Caco-2 (cell line): ENCODE measurements around the gene EIF3I. TPM values are rescaled to one million over a fixed set of nuclear protein-coding genes. Genes with fewer than 3 reads are reported as not detected.
A peak's percentile ranks its signal among the peaks of the same experiment; 100 is the strongest.

Experiments
- BruUV-seq: library from RNA; stranded (reverse); fragments of 400-500 nt; replicated peaks from 2 replicates; lab custom pipeline; 2021; lab: Mats Ljungman, UMichigan
- CTCF ChIA-PET: fragments of 300-600 bp; sonication (Branson Sonifier 250); formaldehyde crosslinking; loops from one replicate; lab custom pipeline; 2022; ENCODE audit warnings: antibody characterized with exemption; lab: Charles Lee
- POLR2A ChIA-PET: fragments of 300-600 bp; sonication (Branson Sonifier 250); formaldehyde crosslinking; loops from one replicate; lab custom pipeline; 2022; ENCODE audit warnings: antibody characterized with exemption; lab: Charles Lee
- DNase-seq, 2 experiments: peaks; one replicate each; pipeline versions ENCODE4 v3.0.0 to v3.0.0-alpha.2; 2020 to 2022
- H3K27me3 ChIP-seq: replicated peaks from 2 replicates; pipeline ENCODE4 v1.6.0; 2011; ENCODE audit warnings: low read length; ENCODE audit not compliant: control insufficient read depth, insufficient read depth
- H3K36me3 ChIP-seq: 2 replicates; pipeline ENCODE4 v1.5.1; 2011; ENCODE audit warnings: low read length; ENCODE audit not compliant: control insufficient read depth, insufficient read depth
- H3K4me1 ChIP-seq: fragments of 250-450 bp; sonication (Bioruptor Pico); 2 replicates; pipeline ENCODE4 v1.5.1; 2020; ENCODE audit warnings: mild to moderate bottlenecking
- H3K4me3 ChIP-seq: 2 replicates; pipeline ENCODE4 v1.5.1; 2011; ENCODE audit warnings: low read depth, mild to moderate bottlenecking, control low read depth, low read length
- H3K9me3 ChIP-seq: fragments of 250-450 bp; sonication (Bioruptor Pico); 2 replicates; pipeline ENCODE4 v1.5.1; 2020; ENCODE audit warnings: mild to moderate bottlenecking, moderate library complexity
- H3K27ac Mint-ChIP-seq: one replicate; pipeline ENCODE4 v1.8.0; 2022; ENCODE audit warnings: mixed read lengths; ENCODE audit not compliant: unreplicated experiment
- H3K27me3 Mint-ChIP-seq: one replicate; pipeline ENCODE4 v1.8.0; 2022; ENCODE audit warnings: mixed read lengths; ENCODE audit not compliant: insufficient read depth, unreplicated experiment
- H3K36me3 Mint-ChIP-seq: one replicate; pipeline ENCODE4 v1.8.0; 2022; ENCODE audit warnings: mild to moderate bottlenecking, mixed read lengths; ENCODE audit not compliant: insufficient read depth, unreplicated experiment
- H3K4me1 Mint-ChIP-seq: one replicate; pipeline ENCODE4 v1.8.0; 2022; ENCODE audit warnings: low read depth, mixed read lengths; ENCODE audit not compliant: unreplicated experiment
- H3K4me3 Mint-ChIP-seq: one replicate; pipeline ENCODE4 v1.8.0; 2022; ENCODE audit warnings: mild to moderate bottlenecking, moderate library complexity, mixed read lengths; ENCODE audit not compliant: unreplicated experiment
- H3K9me3 Mint-ChIP-seq: one replicate; pipeline ENCODE4 v1.8.0; 2022; ENCODE audit warnings: mixed read lengths; ENCODE audit not compliant: unreplicated experiment
- CTCF ChIP-seq, 2 experiments: fragments of 200-600 bp in 1 of 2; IDR thresholded peaks; 1 replicate in 1 of 2; 2 replicates in 1 of 2; pipeline versions ENCODE4 v1.5.1 to v1.8.0; 2011 to 2022; ENCODE audit warnings: antibody characterized with exemption in 1 of 2, control low read depth in 1 of 2, inconsistent platforms in 1 of 2, low read depth in 1 of 2, low read length in 1 of 2, mild to moderate bottlenecking in 1 of 2, moderate library complexity in 1 of 2; ENCODE audit not compliant: insufficient read depth in 1 of 2, severe bottlenecking in 1 of 2, unreplicated experiment in 1 of 2
- intact Hi-C: fragments of 100-400 bp; cut with micrococcal nuclease; formaldehyde crosslinking; loops from one replicate; pipeline ENCODE4 v1.10.0; 2022; ENCODE audit not compliant: unreplicated experiment
- total RNA-seq: library from RNA; stranded (reverse); gene quantifications from 2 replicates; pipeline ENCODE4 v1.2.3, GENCODE V29; 2022

The EIF3I gene
- total RNA-seq, 1 experiment from 2014 or later = 128 TPM

- no peaks in the 10 kb centered on the region for H3K4me1 Mint-ChIP-seq
- BruUV-seq = no TSS peak
- no peaks in the 10 kb centered on the region for H3K4me1 ChIP-seq
- H3K36me3 ChIP-seq = no peaks in the 10 kb centered on the region
- H3K4me3 ChIP-seq = no peak overlapping the region; the same call in 1 of the 2 replicates
- no peak for TF ChIP-seq CTCF (IDR thresholded peaks at IDR 0.05; ENCODE audit: insufficient read depth in 1 of 2, low read depth in 1 of 2, low read length in 1 of 2, severe bottlenecking in 1 of 2, unreplicated experiment in 1 of 2)
- no peaks in the 10 kb centered on the region for H3K9me3 ChIP-seq
- H3K9me3 Mint-ChIP-seq = no peaks in the 10 kb centered on the region
- no peaks in the 10 kb centered on the region for H3K36me3 Mint-ChIP-seq
- no peak overlapping the region for H3K27ac Mint-ChIP-seq
- CTCF ChIA-PET = interaction anchor here (1.2 to 1.7 kb wide), 2 partner anchors 40 to 51 kb away, joined by 5 to 8 read pairs; partner anchors contain the start of gene HDAC1
- peak overlapping the region; percentile 79 for H3K4me3 Mint-ChIP-seq
- H3K27me3 Mint-ChIP-seq = no peaks in the 10 kb centered on the region
- intact Hi-C loops = loop anchor here (5.0 kb wide), 1 partner anchor 83 kb away; no protein-coding TSS in a partner anchor
- POLR2A ChIA-PET = interaction anchor here (0.6 to 1.0 kb wide), 3 partner anchors 60 to 401 kb away, joined by 3 to 5 read pairs (median 4); partner anchors contain the start of genes MARCKSL1 and TXLNA
- no peaks in the 10 kb centered on the region for H3K27me3 ChIP-seq
- no peak for DNase-seq
These were observed 17.6 kb downstream of the EIF3I start for GRCh38 chr1:32239790-32240139.

- Mint-ChIP-seq H3K9me3 (no peaks in the 10 kb centered on the region), H3K4me1 (no peaks in the 10 kb centered on the region), H3K4me3 (peak overlapping the region; percentile 79), H3K27me3 (no peaks in the 10 kb centered on the region), H3K27ac (peak overlapping the region; percentile 83), H3K36me3 (no peaks in the 10 kb centered on the region)
- ChIA-PET CTCF (interaction anchor here (0.6 to 2.4 kb wide), 4 partner anchors 13 to 51 kb away, joined by 5 to 11 read pairs (median 7); partner anchors contain the start of gene HDAC1), POLR2A (interaction anchor here (0.6 to 1.0 kb wide), 5 partner anchors 25 to 523 kb away, joined by 3 to 5 read pairs (median 4); partner anchors contain the start of genes MARCKSL1 and TXLNA)
- H3K9me3 ChIP-seq = no peaks in the 10 kb centered on the region
- H3K4me1 ChIP-seq = no peaks in the 10 kb centered on the region
- intact Hi-C loops = loop anchor here (5.0 kb wide), 1 partner anchor 82 kb away; no protein-coding TSS in a partner anchor
- no peaks in the 10 kb centered on the region for H3K36me3 ChIP-seq
- no peaks in the 10 kb centered on the region for H3K27me3 ChIP-seq
- peak overlapping the region; percentile 56 for H3K4me3 ChIP-seq
- no TSS peak for BruUV-seq
- peak; percentile 61 to 72 for DNase-seq
- TF ChIP-seq CTCF (IDR thresholded peaks at IDR 0.05; ENCODE audit: insufficient read depth in 1 of 2, low read depth in 1 of 2, low read length in 1 of 2, severe bottlenecking in 1 of 2, unreplicated experiment in 1 of 2) = no peak
These were observed 18.1 kb downstream of the EIF3I start for GRCh38 chr1:32240140-32240951.

- H3K4me1 ChIP-seq = no peaks in the 10 kb centered on the region
- H3K4me3 ChIP-seq = peak overlapping the region; percentile 56
- no peaks in the 10 kb centered on the region for H3K27me3 ChIP-seq
- Mint-ChIP-seq H3K27ac (peak overlapping the region; percentile 83), H3K4me3 (peak overlapping the region; percentile 79), H3K4me1 (no peaks in the 10 kb centered on the region), H3K9me3 (no peaks in the 10 kb centered on the region), H3K27me3 (no peaks in the 10 kb centered on the region), H3K36me3 (no peaks in the 10 kb centered on the region)
- peak; percentile 59 to 63 for DNase-seq
- ChIA-PET POLR2A (interaction anchor here (0.7 to 1.0 kb wide), 4 partner anchors 25 to 426 kb away, joined by 3 to 5 read pairs (median 4); partner anchors contain the start of genes MARCKSL1, SPOCD1 and TXLNA), CTCF (interaction anchor here (0.5 to 2.4 kb wide), 6 partner anchors 14 to 143 kb away, joined by 3 to 11 read pairs (median 6); partner anchors contain the start of gene HDAC1)
- H3K9me3 ChIP-seq = no peaks in the 10 kb centered on the region
- TSS peak; percentile 24 for BruUV-seq
- no peak for TF ChIP-seq CTCF (IDR thresholded peaks at IDR 0.05; ENCODE audit: insufficient read depth in 1 of 2, low read depth in 1 of 2, low read length in 1 of 2, severe bottlenecking in 1 of 2, unreplicated experiment in 1 of 2)
- H3K36me3 ChIP-seq = no peaks in the 10 kb centered on the region
- intact Hi-C loops = loop anchor here (5.0 kb wide), 1 partner anchor 81 kb away; no protein-coding TSS in a partner anchor
These were observed 19.0 kb downstream of the EIF3I start for GRCh38 chr1:32241001-32241763.
